ENCODE results near the gene IDE. TPM values are rescaled to one million over a fixed set of nuclear protein-coding genes. Genes with fewer than 3 reads are reported as not detected.

The IDE gene
- total and polyA plus RNA-seq, 2 of the 13 experiments (the other 11 are each of a cell fraction or from before 2014, with no cell fraction given) = 16.1 to 52.1 TPM

- H3K27ac ChIP-seq (ENCODE audit: extremely low read length, insufficient read depth, low read length) = no peak overlapping the region
- H3K9me3 ChIP-seq (ENCODE audit: low read length) = no peaks in the 10 kb centered on the region
- DNase-seq (ENCODE audit: low spot score) (no peak), ATAC-seq (no peak), FAIRE-seq (no peak)
- CTCF ChIA-PET (ENCODE audit: low intra/inter-chr PET ratio, low total read pairs) = no interaction called here
- H3K9ac ChIP-seq (ENCODE audit: insufficient read depth, low read depth, low read length) = no peak overlapping the region
- no TSS peak for BruUV-seq (replicated peaks)
- H4K20me1 ChIP-seq (ENCODE audit: insufficient read depth, low read length) = no peaks in the 10 kb centered on the region
- no peaks in the 10 kb centered on the region for H3K79me2 ChIP-seq (ENCODE audit: insufficient read depth, low read length)
- H2AFZ ChIP-seq (ENCODE audit: low read length) = no peak overlapping the region
- intact Hi-C loops (cut with micrococcal nuclease; ENCODE audit: unreplicated experiment) (no loop called here), in situ Hi-C loops (cut with HindIII; ENCODE audit: extremely low pct_ligation_motif_present, low pct_unique_long_range_greater_than_20kb) (no loop called here)
- peaks cover 6 to 24% of the 10 kb centered on the region in 2 experiments; a peak in 4 of 5 replicates for H3K36me3 ChIP-seq (replicated peaks in 1 of 2; ENCODE audit: control insufficient read depth in 1 of 2, insufficient read depth in 2 of 2, low read length in 2 of 2)
- H3K4me1 ChIP-seq (ENCODE audit: insufficient read depth, low read length) = peaks cover 14% of the 10 kb centered on the region
- no peak for TF ChIP-seq PRPF4 (IDR thresholded peaks at IDR 0.05; ENCODE audit: low read depth, low read length, poor library complexity, severe bottlenecking)
- 0 out of 2 replicates have a peak, but pooled peaks have one; percentile 9 for TF ChIP-seq MAFF (IDR thresholded peaks at IDR 0.05; ENCODE audit: low read depth, low read length)
- TF ChIP-seq SIX4 (CRISPR knock-in tag; IDR thresholded peaks at IDR 0.05) = no peak
- peak; percentile 15 to 42; a peak in 3 of 4 replicates for TF ChIP-seq MAFK (conservative IDR thresholded peaks at IDR 0.05 in 1 of 2, IDR thresholded peaks at IDR 0.05 in 1 of 2; ENCODE audit: low read length in 2 of 2)
- no peak for TF ChIP-seq USF2 (IDR thresholded peaks at IDR 0.05; ENCODE audit: low read depth, low read length)
- no peak for TF ChIP-seq USF2 (CRISPR knock-in tag; IDR thresholded peaks at IDR 0.05; ENCODE audit: borderline replicate concordance)
- TF ChIP-seq KAT8 (CRISPR knock-in tag; IDR thresholded peaks at IDR 0.05) = no peak
- WGBS (ENCODE audit: low lambda C conversion rate) = 100% methylated on average over 2 of the region's 2 CpGs
- no peak overlapping the region for H3K4me2 ChIP-seq (ENCODE audit: low read depth, low read length)
- POLR2A ChIA-PET = no interaction called here
- H3K4me3 ChIP-seq (replicated peaks in 1 of 3; ENCODE audit: insufficient read depth in 1 of 3, low read depth in 2 of 3, low read length in 3 of 3) = no peak overlapping the region
- no peaks in the 10 kb centered on the region for H3K27me3 ChIP-seq (ENCODE audit: control insufficient read depth in 1 of 2, insufficient read depth in 2 of 2, low read length in 2 of 2)
Measured at GRCh38 chr10:92452313-92452712, 121.6 kb downstream of the IDE start.

- FAIRE-seq (no peak), ATAC-seq (peak; percentile 35), DNase-seq (ENCODE audit: low spot score) (no peak)
- H3K27ac ChIP-seq (ENCODE audit: extremely low read length, insufficient read depth, low read length) = no peak overlapping the region
- H3K9ac ChIP-seq (ENCODE audit: insufficient read depth, low read depth, low read length) = no peak overlapping the region
- no TSS peak for BruUV-seq (replicated peaks)
- no peak overlapping the region for H3K4me2 ChIP-seq (ENCODE audit: low read depth, low read length)
- peaks cover 6 to 18% of the 10 kb centered on the region in 2 experiments; a peak in 3 of 5 replicates for H3K36me3 ChIP-seq (replicated peaks in 1 of 2; ENCODE audit: control insufficient read depth in 1 of 2, insufficient read depth in 2 of 2, low read length in 2 of 2)
- whole genome bisulfite sequencing (ENCODE audit: low lambda C conversion rate) = 96% methylated on average over 7 of the region's 7 CpGs
- intact Hi-C loops (cut with micrococcal nuclease; ENCODE audit: unreplicated experiment) = no loop called here
- H3K4me3 ChIP-seq (replicated peaks in 1 of 3; ENCODE audit: insufficient read depth in 1 of 3, low read depth in 2 of 3, low read length in 3 of 3) = no peak overlapping the region
- H3K4me1 ChIP-seq (ENCODE audit: insufficient read depth, low read length) = peaks cover 14% of the 10 kb centered on the region
- in situ Hi-C loops (cut with HindIII; ENCODE audit: extremely low pct_ligation_motif_present, low pct_unique_long_range_greater_than_20kb) = no loop called here
- ChIA-PET POLR2A (interaction anchor here (0.8 kb wide), 1 partner anchor 213 kb away, joined by 3 read pairs; no protein-coding TSS in a partner anchor), CTCF (ENCODE audit: low intra/inter-chr PET ratio, low total read pairs) (no interaction called here)
- H3K9me3 ChIP-seq (ENCODE audit: low read length) = no peaks in the 10 kb centered on the region
- H4K20me1 ChIP-seq (ENCODE audit: insufficient read depth, low read length) = no peaks in the 10 kb centered on the region
- no peaks in the 10 kb centered on the region for H3K79me2 ChIP-seq (ENCODE audit: insufficient read depth, low read length)
- no peak overlapping the region for H2AFZ ChIP-seq (ENCODE audit: low read length)
- H3K27me3 ChIP-seq (ENCODE audit: control insufficient read depth in 1 of 2, insufficient read depth in 2 of 2, low read length in 2 of 2) = no peaks in the 10 kb centered on the region
- no peak for TF ChIP-seq SMAD1 (CRISPR knock-in tag; IDR thresholded peaks at IDR 0.05; ENCODE audit: borderline replicate concordance, low read depth)
- peak; percentile 36 to 47 for TF ChIP-seq MAFK (conservative IDR thresholded peaks at IDR 0.05 in 1 of 2, IDR thresholded peaks at IDR 0.05 in 1 of 2; ENCODE audit: low read length in 2 of 2)
- TF ChIP-seq, protein P1, sequence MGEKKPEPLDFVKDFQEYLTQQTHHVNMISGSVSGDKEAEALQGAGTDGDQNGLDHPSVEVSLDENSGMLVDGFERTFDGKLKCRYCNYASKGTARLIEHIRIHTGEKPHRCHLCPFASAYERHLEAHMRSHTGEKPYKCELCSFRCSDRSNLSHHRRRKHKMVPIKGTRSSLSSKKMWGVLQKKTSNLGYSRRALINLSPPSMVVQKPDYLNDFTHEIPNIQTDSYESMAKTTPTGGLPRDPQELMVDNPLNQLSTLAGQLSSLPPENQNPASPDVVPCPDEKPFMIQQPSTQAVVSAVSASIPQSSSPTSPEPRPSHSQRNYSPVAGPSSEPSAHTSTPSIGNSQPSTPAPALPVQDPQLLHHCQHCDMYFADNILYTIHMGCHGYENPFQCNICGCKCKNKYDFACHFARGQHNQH (CRISPR knock-in tag; IDR thresholded peaks at IDR 0.05) = no peak
- no peak for TF ChIP-seq TBL1XR1 (IDR thresholded peaks at IDR 0.05; ENCODE audit: borderline replicate concordance, low read length, partially characterized antibody)
- peak; percentile 19; the same call in 1 of the 2 replicates for TF ChIP-seq MAFF (IDR thresholded peaks at IDR 0.05; ENCODE audit: low read depth, low read length)
- TF ChIP-seq AGO2 (optimal IDR thresholded peaks at IDR 0.05; ENCODE audit: low read depth, low read length) = no peak
- TF ChIP-seq, protein P2, sequence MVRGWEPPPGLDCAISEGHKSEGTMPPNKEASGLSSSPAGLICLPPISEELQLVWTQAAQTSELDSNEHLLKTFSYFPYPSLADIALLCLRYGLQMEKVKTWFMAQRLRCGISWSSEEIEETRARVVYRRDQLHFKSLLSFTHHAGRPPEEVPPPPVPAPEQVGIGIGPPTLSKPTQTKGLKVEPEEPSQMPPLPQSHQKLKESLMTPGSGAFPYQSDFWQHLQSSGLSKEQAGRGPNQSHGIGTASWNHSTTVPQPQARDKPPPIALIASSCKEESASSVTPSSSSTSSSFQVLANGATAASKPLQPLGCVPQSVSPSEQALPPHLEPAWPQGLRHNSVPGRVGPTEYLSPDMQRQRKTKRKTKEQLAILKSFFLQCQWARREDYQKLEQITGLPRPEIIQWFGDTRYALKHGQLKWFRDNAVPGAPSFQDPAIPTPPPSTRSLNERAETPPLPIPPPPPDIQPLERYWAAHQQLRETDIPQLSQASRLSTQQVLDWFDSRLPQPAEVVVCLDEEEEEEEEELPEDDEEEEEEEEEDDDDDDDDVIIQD (CRISPR knock-in tag; IDR thresholded peaks at IDR 0.05; ENCODE audit: low read depth) = no peak
- no peak for TF ChIP-seq NR2C2 (CRISPR knock-in tag; IDR thresholded peaks at IDR 0.05; ENCODE audit: borderline replicate concordance)
- no peak for TF ChIP-seq MLLT10 (CRISPR knock-in tag; IDR thresholded peaks at IDR 0.05)
Measured at GRCh38 chr10:92451431-92451830, 122.5 kb downstream of the IDE start.

Data from HepG2 (cell line).